ENCODE results near the gene FMNL1. TPM values are rescaled to one million over a fixed set of nuclear protein-coding genes. Genes with fewer than 3 reads are reported as not detected.
A peak's percentile ranks its signal among the peaks of the same experiment; 100 is the strongest.

Gene FMNL1
- total RNA-seq, 1 donor from 2014 or later: 2.4 TPM

- Mint-ChIP-seq H3K4me3 (no peak overlapping the region), H3K4me1 (no peaks in the 10 kb centered on the region), H3K36me3 (no peaks in the 10 kb centered on the region), H3K27ac (no peak overlapping the region), H3K9me3 (no peaks in the 10 kb centered on the region), H3K27me3 (ENCODE audit: insufficient read depth, low read depth) (peaks cover 2% of the 10 kb centered on the region)
- H3K9me3 ChIP-seq (ENCODE audit: low read depth): no peaks in the 10 kb centered on the region
- TF ChIP-seq EZH2 (IDR thresholded peaks at IDR 0.05): no peak
- TF ChIP-seq CTCF (IDR thresholded peaks at IDR 0.05): no peak
- TF ChIP-seq EZH2phosphoT487 (IDR thresholded peaks at IDR 0.05): no peak
- no peak for DNase-seq (ENCODE audit: low spot score)
- no peak overlapping the region for H3K27ac ChIP-seq
- no peak overlapping the region for H2AFZ ChIP-seq (replicated peaks)
- H3K79me2 ChIP-seq (ENCODE audit: low read depth): no peaks in the 10 kb centered on the region
- no peaks in the 10 kb centered on the region for H3K4me1 ChIP-seq
- no peaks in the 10 kb centered on the region for H3K36me3 ChIP-seq
- H3F3A ChIP-seq (ENCODE audit: low read depth): no peaks in the 10 kb centered on the region
- no peak overlapping the region for H3K9ac ChIP-seq
- no peaks in the 10 kb centered on the region for H4K20me1 ChIP-seq (ENCODE audit: low read depth)
- H3K4me2 ChIP-seq: no peak overlapping the region
- H3K27me3 ChIP-seq: no peaks in the 10 kb centered on the region
- no peak overlapping the region for H3K4me3 ChIP-seq
Measured at GRCh38 chr17:45190503-45191255, 31.0 kb upstream of the FMNL1 start.

GRCh38 chr17:45195424-45195823 is 26.3 kb upstream of the FMNL1 start:
- no peaks in the 10 kb centered on the region for H3K9me3 ChIP-seq (ENCODE audit: low read depth)
- H3K4me3 Mint-ChIP-seq: no peak overlapping the region
- no peaks in the 10 kb centered on the region for H3K9me3 Mint-ChIP-seq
- no peak overlapping the region for H2AFZ ChIP-seq (replicated peaks)
- H3K4me1 Mint-ChIP-seq: peaks cover 12% of the 10 kb centered on the region
- H3F3A ChIP-seq (ENCODE audit: low read depth): peaks cover 15% of the 10 kb centered on the region
- H3K4me1 ChIP-seq: peaks cover 12% of the 10 kb centered on the region
- H3K27me3 ChIP-seq: no peaks in the 10 kb centered on the region
- no peak overlapping the region for H3K4me2 ChIP-seq
- H3K36me3 ChIP-seq: no peaks in the 10 kb centered on the region
- H3K4me3 ChIP-seq: no peak overlapping the region
- DNase-seq (ENCODE audit: low spot score): no peak
- peaks cover 5% of the 10 kb centered on the region for H3K27me3 Mint-ChIP-seq (ENCODE audit: insufficient read depth, low read depth)
- no peak for TF ChIP-seq EZH2phosphoT487 (IDR thresholded peaks at IDR 0.05)
- TF ChIP-seq CTCF (IDR thresholded peaks at IDR 0.05): no peak
- no peak for TF ChIP-seq EZH2 (IDR thresholded peaks at IDR 0.05)
- H3K27ac Mint-ChIP-seq: no peak overlapping the region
- no peaks in the 10 kb centered on the region for H3K36me3 Mint-ChIP-seq
- H3K79me2 ChIP-seq (ENCODE audit: low read depth): no peaks in the 10 kb centered on the region
- no peak overlapping the region for H3K27ac ChIP-seq
- no peaks in the 10 kb centered on the region for H4K20me1 ChIP-seq (ENCODE audit: low read depth)
- no peak overlapping the region for H3K9ac ChIP-seq

GRCh38 chr17:45197108-45197507 is 24.6 kb upstream of the FMNL1 start:
- Mint-ChIP-seq H3K4me3 (no peak overlapping the region), H3K36me3 (no peaks in the 10 kb centered on the region)

More at GRCh38 chr17:45197108-45197507, 24.6 kb upstream of the FMNL1 start:
- DNase-seq (ENCODE audit: low spot score): no peak
- Histone ChIP-seq H3F3A (ENCODE audit: low read depth) (peaks cover 15% of the 10 kb centered on the region), H3K4me3 (no peak overlapping the region), H3K27me3 (no peaks in the 10 kb centered on the region), H3K36me3 (no peaks in the 10 kb centered on the region), H4K20me1 (ENCODE audit: low read depth) (no peaks in the 10 kb centered on the region), H3K27ac (no peak overlapping the region), H3K4me1 (peaks cover 12% of the 10 kb centered on the region), H3K9ac (no peak overlapping the region), H2AFZ (replicated peaks) (peak overlapping the region; percentile 70), H3K4me2 (peak overlapping the region; percentile 55), H3K79me2 (ENCODE audit: low read depth) (no peaks in the 10 kb centered on the region), H3K9me3 (ENCODE audit: low read depth) (no peaks in the 10 kb centered on the region)
- Mint-ChIP-seq H3K4me1 (peaks cover 15% of the 10 kb centered on the region), H3K27me3 (ENCODE audit: insufficient read depth, low read depth) (peaks cover 5% of the 10 kb centered on the region), H3K9me3 (no peaks in the 10 kb centered on the region), H3K27ac (peak overlapping the region; percentile 43)
- TF ChIP-seq EZH2phosphoT487 (IDR thresholded peaks at IDR 0.05) (no peak), EZH2 (IDR thresholded peaks at IDR 0.05) (no peak), CTCF (IDR thresholded peaks at IDR 0.05) (no peak)

All from neural progenitor cell (in vitro differentiated cells).